ENCODE data around the gene HERC6. TPM values are rescaled to one million over a fixed set of nuclear protein-coding genes. Genes with fewer than 3 reads are reported as not detected.
"Not testable (repeated sequence)": the region's sequence is repeated elsewhere in the genome, so short reads cannot be mapped to it uniquely, and the experiment has no call there.

Gene HERC6
- total RNA-seq, 2 donors from 2014 or later, result 6.2 to 7.3 TPM

DNA sequence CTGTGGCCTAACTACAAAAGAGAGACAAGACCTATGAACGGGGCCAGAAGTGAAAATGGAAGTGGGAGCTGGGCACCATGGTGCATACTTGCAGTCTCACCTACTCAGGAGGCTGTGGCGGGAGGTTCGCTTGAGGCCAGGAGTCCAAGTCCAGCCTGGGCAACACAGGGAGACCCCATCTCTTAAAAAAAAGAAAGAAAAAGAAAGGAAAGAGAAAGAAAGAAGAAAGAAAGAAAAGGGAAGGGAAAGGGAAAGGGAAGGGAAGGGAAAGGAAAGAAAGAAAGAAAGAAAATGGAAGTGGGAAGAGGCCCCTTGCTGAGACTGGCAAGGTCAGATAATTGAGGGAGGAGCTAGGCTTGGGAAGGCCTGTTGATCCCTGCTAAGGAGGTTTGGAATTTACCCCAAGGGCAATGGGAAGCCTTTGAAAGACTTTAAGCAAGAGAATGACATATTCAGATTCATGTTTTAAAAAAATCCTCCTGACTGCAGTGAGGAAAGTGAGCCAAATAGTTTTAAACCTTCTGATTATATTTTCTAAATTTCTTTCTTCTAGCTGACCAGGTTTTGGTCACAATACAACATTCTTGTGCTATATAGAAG lies 60.6 kb downstream of the HERC6 start:
- DNase-seq (ENCODE audit: low spot score), result no peak
- intact Hi-C loops (cut with DNase I), result no loop called here

DNA sequence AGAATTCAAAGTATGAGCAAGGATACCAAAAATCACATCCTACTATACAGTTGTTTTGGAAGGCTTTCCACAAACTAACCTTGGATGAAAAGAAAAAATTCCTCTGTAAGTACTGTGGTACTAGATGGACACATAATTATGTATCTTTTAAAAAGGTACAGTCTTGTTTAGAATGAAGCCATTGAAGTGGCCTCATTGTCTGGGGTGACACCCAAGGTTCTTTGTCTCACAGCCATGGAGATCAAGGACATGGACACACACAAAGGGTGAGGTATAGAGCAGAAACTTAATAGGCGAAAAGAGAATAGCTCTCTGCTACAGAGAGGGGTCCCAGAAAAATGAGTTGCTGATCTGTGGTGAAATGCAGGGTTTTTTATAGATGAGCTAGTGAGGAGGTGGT lies 61.5 kb downstream of the HERC6 start:
- intact Hi-C loops (cut with DNase I), result no loop called here

DNA sequence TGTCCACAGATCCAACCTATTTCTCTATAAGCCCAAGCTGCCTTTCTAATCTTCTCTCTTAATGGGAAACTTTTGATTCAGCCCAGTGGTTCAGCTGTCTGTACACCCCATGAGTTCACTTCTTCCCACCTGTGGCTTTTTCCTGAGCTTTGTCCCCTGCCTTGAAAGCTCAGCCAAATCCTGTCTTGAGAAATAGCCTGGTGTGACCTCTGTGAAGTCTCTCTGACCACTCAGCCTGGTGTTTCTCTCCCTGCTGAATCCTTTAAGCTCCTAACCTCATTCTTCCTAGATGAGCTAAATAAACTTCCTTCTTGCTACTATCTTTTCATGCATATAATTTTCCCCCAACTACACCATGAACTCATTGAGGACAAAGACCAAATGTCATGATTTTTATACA lies 63.0 kb downstream of the HERC6 start:
- intact Hi-C loops (cut with DNase I), result no loop called here
- no peak for DNase-seq (ENCODE audit: low spot score)

More for the DNA sequence above, 61.5 kb downstream of the HERC6 start:
- no peak for DNase-seq (ENCODE audit: low spot score)

DNA sequence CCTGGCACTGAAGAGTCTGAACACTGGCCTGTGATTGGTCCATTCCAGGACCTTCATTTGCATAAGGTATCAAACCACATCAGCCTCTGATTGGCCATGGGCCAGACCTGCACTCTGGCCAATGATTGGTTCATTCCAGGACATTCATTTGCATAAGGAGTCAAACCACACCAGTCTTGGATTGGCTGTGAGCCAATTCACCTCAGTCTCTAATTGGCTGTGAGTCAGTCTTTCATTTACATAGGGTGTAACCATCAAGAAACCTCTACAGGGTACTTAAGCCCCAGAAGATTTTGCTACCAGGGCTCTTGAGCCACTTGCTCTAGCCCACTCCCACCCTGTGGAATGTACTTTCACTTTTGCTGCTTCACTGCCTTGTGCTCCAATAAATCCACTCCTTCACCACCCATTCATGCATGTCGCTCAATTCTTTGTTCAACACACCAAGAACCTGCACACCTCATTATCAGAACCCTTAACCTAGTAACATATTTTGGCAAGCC lies 64.1 kb downstream of the HERC6 start:
- intact Hi-C loops (cut with DNase I), result no loop called here

DNA sequence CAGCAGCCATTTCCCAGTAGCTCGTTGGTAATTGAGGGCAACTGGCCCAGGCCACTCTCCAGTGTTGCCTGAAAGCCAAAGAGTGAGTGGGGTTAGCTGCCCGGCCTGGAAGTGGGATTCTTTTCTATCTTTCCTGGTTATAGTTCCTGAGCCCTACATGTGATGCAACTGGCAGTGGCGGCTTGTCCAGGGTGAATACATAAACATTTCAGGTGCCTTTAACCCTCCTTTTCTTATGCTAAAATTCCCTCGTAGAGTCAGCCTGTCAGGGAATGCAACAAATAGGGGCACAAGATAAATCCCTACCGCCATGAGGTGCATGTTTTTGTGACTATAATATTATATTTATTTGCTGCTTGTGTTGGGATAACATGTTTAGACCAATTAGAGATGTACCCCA lies 64.8 kb downstream of the HERC6 start:
- intact Hi-C loops (cut with DNase I), result no loop called here
- no peak for DNase-seq (ENCODE audit: low spot score)

More for the DNA sequence above, 64.1 kb downstream of the HERC6 start:
- no peak for DNase-seq (ENCODE audit: low spot score)

DNA sequence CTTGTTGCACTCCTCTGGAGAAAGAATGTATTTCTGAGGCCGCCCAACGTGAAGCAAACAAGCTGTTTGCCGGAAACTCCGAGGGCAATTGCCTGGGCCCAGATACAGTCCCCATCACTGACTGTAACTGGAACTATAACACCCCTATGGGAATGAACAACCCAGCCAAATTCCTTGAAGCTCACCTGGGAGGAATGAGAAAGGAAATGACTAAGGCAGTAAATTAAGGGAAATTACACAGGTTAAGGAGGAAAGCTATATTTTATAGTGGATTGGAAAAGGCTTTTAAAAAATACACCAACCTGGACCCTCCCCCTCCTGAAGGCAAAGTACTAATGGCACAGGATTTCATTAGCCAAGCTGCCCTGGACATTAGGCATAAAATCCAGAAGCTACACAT lies 66.6 kb downstream of the HERC6 start:
- no peak for DNase-seq (ENCODE audit: low spot score)
- intact Hi-C loops (cut with DNase I), result no loop called here

DNA sequence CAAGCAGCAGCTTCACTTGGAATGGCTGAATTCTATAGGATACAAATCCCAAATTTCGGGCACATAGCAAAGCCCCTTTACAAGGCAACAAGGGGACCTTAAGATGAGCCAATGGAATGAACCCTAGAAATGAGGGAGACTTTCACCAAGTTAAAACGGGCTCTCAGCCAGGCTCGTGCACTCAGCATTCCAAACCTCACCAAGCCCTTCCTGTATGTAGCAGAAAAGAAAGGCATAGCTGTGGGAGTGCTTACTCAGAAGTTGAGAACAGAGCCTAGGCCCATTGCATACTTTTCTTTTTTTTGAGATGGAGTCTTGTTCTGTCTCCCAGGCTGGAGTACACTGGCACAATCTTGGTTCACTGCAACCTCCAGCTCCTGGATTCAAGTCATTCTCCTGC lies 67.5 kb downstream of the HERC6 start:
- intact Hi-C loops (cut with DNase I), result no loop called here
- DNase-seq (ENCODE audit: low spot score), result no peak

DNA sequence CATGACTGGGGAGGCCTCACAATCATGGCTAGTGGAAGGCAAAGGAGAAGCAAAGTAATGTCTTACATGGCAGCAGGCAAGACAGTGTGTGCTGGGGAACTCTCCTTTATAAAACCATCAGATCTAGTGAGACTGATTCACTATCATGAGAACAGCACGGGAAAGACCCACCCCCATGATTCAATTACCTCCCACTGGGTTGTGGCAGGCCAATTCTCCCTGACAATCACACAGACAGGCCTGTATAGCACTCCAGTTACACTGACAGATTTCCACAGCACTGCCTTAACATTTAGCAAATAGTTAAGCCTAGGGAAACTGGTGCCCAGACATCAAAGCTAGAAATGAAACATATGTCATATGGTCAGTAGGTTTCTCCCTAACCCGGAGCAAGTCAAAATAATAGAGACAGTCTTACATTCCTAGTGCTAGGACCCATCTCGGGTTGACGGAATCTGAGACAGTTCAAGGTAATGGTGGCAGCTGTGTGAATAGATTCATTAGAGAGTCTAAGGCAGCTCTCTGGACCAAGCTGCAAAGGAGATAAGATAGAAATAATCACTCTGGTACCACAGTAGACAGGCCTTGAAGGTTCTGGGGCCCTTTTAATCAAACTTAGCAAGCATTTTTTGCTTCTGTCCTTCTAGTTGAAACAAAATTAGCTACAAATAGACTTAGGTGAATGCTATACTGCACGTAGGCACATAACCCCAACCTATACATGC lies 68.9 kb downstream of the HERC6 start:
- no peak for DNase-seq (ENCODE audit: low spot score)
- intact Hi-C loops (cut with DNase I), result no loop called here

DNA sequence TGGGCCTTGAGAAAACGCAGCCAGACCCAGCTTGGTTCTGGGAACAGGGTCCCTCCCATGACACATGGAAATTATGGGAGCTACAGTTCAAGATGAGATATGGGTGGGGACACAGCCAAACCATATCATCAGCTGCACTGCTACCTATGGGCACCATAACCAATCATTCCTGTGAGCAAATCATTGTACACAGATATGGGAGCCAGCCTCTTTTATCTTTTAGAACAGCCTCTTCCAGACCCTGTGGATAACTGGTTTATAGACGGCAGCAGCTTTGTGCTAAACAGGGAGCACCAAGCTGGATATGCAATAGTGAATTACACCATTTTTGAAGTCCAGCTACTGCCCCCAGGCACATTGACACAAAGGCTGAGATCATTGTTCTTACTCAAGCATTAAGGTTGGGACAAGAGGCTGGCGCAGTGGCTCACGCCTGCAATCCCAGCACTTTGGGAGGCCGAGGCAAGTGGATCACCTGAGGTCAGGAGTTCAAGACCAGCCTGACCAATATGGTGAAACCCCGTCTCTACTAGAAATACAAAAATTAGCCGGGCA lies 69.6 kb downstream of the HERC6 start:
- DNase-seq (ENCODE audit: low spot score); intact Hi-C loops (cut with DNase I): not testable (repeated sequence)

DNA sequence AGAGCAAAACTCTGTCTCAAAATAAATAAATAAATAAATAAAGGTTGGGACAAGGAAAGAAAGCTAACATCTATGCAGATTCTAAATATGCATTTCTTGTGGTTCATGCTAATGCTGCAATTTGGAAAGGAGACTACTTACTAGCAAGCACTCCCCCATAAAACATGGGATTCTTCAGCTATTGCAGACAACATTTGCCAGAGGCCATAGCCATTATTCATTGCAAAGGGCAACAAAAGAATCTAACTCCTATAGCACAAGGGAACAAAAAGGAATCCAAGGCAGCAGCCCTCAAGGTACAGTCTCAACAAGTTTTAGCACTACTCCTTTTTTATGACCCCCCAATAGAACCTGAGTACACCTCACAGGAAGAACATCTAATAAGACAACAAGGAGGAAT lies 70.2 kb downstream of the HERC6 start:
- intact Hi-C loops (cut with DNase I), result no loop called here
- no peak for DNase-seq (ENCODE audit: low spot score)

DNA sequence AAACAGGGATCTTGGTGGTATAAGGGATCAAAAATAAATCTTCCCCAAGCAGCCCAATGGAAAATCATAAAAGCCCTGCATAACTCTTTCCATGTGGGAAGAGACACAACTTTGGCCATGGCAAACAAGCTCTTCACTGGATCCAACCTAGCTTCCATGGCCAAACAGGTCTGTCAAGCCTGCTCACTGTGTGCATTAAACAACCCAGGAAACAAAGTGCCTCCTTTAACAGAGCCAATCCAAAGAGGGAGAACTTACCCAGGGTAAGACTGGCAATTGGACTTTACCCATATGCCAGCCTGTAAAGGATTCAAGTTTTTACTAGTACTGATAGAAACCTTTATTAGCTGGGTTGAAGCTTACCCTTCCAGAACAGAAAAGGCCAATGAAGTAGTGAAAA lies 70.6 kb downstream of the HERC6 start:
- DNase-seq (ENCODE audit: low spot score), result no peak
- intact Hi-C loops (cut with DNase I), result no loop called here

DNA sequence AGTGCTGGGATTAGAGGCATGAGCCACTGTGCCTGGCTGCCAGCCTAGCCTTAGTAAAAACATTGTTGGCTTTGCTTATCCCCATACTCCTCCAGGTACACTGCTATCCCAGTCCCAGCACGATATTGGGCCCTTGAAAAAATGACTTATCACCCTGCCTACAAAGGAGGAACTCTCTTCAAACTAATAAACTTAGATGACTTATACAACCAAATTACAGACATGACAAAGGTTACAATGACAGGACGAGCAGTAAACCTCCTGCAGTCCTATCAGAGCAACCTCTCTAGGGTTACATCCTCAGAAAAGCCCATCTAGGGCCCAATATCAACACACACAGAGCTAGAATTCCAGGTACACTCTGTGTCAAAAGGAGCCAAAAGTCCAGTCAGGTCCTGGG lies 72.6 kb downstream of the HERC6 start:
- no peak for DNase-seq (ENCODE audit: low spot score)
- intact Hi-C loops (cut with DNase I), result loop anchor here in 1 of 2 donors (10.0 kb wide), 1 partner anchor 226 kb away; no protein-coding TSS in a partner anchor

DNA sequence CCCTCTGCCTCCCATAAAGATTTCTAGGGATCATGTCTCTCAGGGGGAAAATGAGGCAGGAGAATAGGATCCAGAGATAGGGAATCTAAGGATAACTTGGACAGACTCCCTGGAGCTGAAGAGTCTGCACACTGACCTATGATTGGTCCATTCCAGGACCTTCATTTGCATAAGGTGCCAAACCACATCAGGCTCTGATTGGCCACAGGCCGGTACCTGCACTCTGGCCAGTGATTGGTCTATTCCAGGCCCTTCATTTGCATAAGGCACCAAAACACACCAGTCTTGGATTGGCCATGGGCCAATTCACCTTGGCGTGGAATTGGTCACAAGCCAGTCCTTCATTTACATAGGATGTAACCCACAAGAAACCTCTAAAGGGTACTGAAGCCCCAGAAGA lies 74.3 kb downstream of the HERC6 start:
- no peak for DNase-seq (ENCODE audit: low spot score)
- intact Hi-C loops (cut with DNase I), result loop anchor here in 1 of 2 donors (10.0 kb wide), 1 partner anchor 228 kb away; no protein-coding TSS in a partner anchor

DNA sequence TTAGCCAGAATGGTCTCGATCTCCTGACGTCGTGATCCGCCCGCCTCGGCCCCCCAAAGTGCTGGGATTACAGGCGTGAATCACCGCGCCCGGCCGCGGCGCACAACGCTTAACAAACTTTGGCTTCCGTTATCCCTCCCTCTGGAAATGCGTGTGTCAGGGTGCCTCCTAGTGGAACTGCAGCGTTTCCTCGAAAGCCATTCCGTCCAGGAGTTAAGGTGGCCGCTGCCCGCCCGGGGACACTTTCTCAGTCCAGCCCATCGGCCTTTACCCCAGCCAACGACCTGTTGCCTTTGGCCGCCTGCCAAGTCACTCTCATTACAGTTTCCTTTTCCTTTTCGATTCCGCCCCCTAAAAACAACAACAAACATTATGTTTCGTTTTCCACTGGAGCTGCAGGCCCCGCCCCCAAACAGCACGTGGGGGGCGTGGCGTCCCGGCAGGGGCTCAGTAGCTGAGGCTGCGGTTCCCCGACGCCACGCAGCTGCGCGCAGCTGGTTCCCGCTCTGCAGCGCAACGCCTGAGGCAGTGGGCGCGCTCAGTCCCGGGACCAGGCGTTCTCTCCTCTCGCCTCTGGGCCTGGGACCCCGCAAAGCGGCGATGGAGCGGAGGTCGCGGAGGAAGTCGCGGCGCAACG lies 78.1 kb downstream of the HERC6 start, which contains the start of gene HERC5:
HERC5 (plus strand) TSS at position 450 of the 637 bp plus-strand sequence; CDS start at position 601, 151 bp downstream.
- DNase-seq (ENCODE audit: low spot score), result peak; percentile 97
- intact Hi-C loops (cut with DNase I), result loop anchor here in 1 of 2 donors (10.0 kb wide), 1 partner anchor 232 kb away; no protein-coding TSS in a partner anchor

DNA sequence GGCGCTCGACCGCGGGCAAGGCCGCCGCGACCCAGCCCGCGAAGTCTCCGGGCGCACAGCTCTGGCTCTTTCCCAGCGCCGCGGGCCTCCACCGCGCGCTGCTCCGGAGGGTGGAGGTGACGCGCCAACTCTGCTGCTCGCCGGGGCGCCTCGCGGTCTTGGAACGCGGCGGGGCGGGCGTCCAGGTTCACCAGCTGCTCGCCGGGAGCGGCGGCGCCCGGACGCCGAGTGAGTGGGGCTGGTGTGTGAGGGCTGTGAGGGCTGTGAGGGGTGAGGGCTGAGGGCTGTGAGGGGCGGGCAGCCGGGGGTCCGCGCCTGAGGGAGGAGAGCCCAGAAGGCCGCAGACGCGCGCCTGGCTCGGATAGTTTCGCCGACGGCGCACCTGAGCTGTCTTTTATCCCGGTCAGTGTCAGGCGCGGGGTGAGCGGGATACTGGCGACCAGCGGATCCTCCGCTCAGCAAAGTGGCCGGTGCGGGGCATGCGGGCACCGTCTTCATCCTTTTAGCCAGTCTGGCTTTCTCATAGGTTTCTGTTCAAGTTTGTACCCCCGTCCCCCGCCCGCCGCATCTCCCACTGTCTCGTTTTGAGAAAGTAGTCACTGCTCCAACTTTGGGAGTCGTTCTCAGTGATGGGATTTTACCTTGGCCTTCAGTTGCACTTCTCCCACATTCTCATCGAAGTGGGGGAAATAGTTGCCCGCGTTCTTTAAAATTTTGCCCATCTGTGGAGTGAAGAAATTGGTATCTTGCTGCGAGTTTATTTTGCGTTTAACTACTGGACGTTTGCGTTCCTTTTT lies 78.9 kb downstream of the HERC6 start:
- intact Hi-C loops (cut with DNase I), result loop anchor here in 1 of 2 donors (10.0 kb wide), 1 partner anchor 233 kb away; no protein-coding TSS in a partner anchor
- DNase-seq (ENCODE audit: low spot score), result peak; percentile 84

DNA sequence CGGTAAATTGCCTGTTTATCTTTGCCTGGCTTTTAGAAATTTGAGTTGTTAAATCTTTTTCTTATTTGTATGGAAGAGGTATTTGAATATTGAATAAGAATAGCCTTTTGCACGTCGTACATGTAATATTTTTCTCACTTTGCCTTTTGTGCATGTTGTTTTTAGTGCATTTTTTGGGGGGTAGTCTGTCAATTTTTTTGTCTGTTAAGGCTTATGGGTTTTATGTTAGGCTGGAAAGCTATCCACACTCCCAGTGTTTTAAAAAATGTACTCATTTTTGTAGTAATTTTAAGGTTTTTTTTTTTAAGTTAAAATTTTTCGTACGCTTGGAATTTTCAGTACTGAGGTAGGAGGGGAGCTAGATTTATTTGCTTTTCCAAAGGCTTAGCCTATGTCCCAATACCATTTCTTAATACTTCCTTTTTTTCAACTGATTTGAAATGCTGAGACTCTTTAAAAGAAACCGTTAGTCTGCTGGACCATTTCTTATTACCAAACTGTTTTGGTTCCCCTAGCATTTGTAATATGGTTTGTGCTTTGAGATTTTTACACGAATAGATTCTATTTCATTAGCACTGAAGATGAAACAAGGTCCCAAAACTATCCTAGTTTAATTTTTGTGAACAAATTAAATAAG lies 79.6 kb downstream of the HERC6 start:
- DNase-seq (ENCODE audit: low spot score), result no peak

DNA sequence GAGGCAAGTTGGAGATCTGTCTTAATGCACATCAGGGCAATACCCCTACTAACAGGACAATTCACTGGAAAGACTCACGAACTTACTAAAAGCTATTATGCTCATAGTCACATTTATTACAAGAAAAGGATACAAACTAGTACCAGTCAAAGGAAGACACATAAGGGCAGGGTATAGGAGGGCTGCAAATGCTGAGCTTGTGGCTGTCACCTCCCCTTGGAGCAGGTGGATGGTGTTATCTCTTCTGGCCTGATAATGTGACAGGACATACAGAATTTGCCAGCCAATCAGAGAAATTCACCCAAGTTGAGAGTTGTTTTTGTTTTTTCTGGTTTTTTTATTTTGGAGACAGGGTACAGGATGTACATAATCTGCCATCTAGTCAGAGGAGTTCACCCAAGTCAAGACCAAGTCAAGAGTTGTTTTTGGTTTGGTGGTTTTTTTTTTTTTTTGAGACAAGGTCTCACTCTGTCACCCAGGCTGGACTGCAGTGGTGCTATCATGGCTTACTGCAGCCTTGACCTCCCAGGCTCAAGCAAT lies 87.1 kb downstream of the HERC6 start:
- no peak for DNase-seq (ENCODE audit: low spot score)
- intact Hi-C loops (cut with DNase I), result no loop called here

More for the DNA sequence above, 79.6 kb downstream of the HERC6 start:
- intact Hi-C loops (cut with DNase I), result loop anchor here in 1 of 2 donors (10.0 kb wide), 1 partner anchor 233 kb away; no protein-coding TSS in a partner anchor

DNA sequence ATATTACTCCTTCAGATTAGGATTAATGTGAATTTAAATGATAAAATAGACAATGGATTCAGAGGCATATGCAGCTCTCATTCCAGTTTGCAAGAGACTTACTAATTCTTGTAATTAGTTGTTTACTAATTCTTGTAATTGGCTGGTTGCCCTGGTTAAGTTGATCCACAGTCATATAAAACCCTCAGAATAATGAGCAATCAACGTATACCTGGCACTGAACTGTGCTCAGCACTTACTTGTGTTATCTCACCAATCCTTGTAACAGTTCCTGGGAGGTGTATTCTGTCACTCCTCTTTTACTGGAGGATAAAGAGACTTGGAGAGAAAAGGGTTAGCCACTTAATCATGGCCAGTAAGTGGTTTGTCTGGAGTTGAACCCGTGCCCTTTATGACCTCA lies 88.7 kb downstream of the HERC6 start:
- intact Hi-C loops (cut with DNase I), result no loop called here
- DNase-seq (ENCODE audit: low spot score), result no peak
